ENCODE results near the gene ATRIP. TPM values are rescaled to one million over a fixed set of nuclear protein-coding genes. Genes with fewer than 3 reads are reported as not detected.
A peak's percentile ranks its signal among the peaks of the same experiment; 100 is the strongest.

ATRIP gene
- total and polyA plus RNA-seq, 10 of the 15 experiments (the other 5 are each of a cell fraction or from before 2014, with no cell fraction given), result 1.4 to 16.0 (median 10.1) TPM

GRCh38 chr3:48428572-48429316 is 17.8 kb upstream of the ATRIP start (continued):
- TF ChIP-seq, protein P1, sequence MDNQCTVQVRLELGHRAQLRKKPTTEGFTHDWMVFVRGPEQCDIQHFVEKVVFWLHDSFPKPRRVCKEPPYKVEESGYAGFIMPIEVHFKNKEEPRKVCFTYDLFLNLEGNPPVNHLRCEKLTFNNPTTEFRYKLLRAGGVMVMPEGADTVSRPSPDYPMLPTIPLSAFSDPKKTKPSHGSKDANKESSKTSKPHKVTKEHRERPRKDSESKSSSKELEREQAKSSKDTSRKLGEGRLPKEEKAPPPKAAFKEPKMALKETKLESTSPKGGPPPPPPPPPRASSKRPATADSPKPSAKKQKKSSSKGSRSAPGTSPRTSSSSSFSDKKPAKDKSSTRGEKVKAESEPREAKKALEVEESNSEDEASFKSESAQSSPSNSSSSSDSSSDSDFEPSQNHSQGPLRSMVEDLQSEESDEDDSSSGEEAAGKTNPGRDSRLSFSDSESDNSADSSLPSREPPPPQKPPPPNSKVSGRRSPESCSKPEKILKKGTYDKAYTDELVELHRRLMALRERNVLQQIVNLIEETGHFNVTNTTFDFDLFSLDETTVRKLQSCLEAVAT (IDR thresholded peaks at IDR 0.05), result no peak
- no peak for TF ChIP-seq ZNF687 (IDR thresholded peaks at IDR 0.05)
- peak; percentile 67; the same call in 1 of the 2 replicates for TF ChIP-seq LARP7 (IDR thresholded peaks at IDR 0.05)
- no peak for TF ChIP-seq MYB (IDR thresholded peaks at IDR 0.05; ENCODE audit: borderline replicate concordance, low read depth, low read length)
- no peak for TF ChIP-seq ATF3 (IDR thresholded peaks at IDR 0.05; ENCODE audit: borderline replicate concordance, extremely low read depth, low read depth, low read length)
- no peak for TF ChIP-seq CEBPZ (IDR thresholded peaks at IDR 0.05; ENCODE audit: low read depth, low read length)
- TF ChIP-seq CEBPB (IDR thresholded peaks at IDR 0.05; ENCODE audit: borderline replicate concordance in 1 of 2, low read depth in 2 of 2, low read length in 2 of 2), result no peak
- TF ChIP-seq HDAC2 (IDR thresholded peaks at IDR 0.05), result no peak
- TF ChIP-seq YBX1 (IDR thresholded peaks at IDR 0.05), result no peak
- TF ChIP-seq HDAC6 (IDR thresholded peaks at IDR 0.05; ENCODE audit: unreplicated experiment), result peak; percentile 65
- 0 out of 2 replicates have a peak, but pooled peaks have one; percentile 58 for TF ChIP-seq ZNF217 (IDR thresholded peaks at IDR 0.05)
- no peak for TF ChIP-seq ZNF274 (IDR thresholded peaks at IDR 0.05; ENCODE audit: insufficient read depth, insufficient read length)

Measured in GM12878 (cell line).